Measurements from ENCODE around the gene ADGRL3. TPM values are rescaled to one million over a fixed set of nuclear protein-coding genes. Genes with fewer than 3 reads are reported as not detected.
A peak's percentile ranks its signal among the peaks of the same experiment; 100 is the strongest.
"Not testable (repeated sequence)": the region's sequence is repeated elsewhere in the genome, so short reads cannot be mapped to it uniquely, and the experiment has no call there.

The ADGRL3 gene
- total RNA-seq, 1 donor from 2014 or later = 0.33 TPM

DNA sequence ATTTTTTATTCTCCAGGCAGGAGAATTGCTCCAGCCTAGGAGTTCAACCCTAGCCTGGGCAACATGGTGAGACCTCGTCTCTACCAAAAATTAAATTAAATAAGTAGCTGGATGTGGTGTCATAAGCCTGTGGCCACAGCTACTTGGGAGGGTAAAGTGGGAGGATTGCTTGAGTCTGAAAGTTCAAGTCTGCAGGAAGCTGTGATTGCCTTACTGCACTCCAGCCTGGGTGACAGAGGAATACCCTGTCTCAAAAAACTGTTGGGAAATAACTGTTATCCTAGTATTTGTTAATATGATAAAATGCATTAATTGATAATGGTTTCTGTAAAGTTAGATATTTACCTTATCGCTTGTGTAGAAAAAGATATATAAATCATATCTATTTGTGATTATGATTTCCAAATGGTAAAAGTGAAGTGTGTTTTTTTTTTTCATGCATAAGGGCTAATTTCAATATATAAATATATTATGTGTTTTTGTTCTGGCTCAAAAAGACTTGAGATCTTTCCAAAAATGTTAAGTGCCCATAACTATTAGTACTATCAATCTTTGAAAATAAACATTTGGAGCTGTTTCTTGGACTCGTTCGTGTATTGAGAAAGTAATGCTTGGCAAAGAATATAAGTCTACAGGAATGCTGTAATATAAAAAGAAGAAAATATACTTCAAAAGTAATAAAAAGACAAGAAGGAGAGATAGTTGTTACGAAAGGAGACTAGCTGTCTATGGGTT is 396.6 kb downstream of the ADGRL3 start:
- no peak for DNase-seq (ENCODE audit: low spot score)
- ATAC-seq = no peak

GRCh38 chr4:61603086-61603485 is 403.0 kb downstream of the ADGRL3 start:
- no peak for DNase-seq (ENCODE audit: low spot score)
- no peak for ATAC-seq

DNA sequence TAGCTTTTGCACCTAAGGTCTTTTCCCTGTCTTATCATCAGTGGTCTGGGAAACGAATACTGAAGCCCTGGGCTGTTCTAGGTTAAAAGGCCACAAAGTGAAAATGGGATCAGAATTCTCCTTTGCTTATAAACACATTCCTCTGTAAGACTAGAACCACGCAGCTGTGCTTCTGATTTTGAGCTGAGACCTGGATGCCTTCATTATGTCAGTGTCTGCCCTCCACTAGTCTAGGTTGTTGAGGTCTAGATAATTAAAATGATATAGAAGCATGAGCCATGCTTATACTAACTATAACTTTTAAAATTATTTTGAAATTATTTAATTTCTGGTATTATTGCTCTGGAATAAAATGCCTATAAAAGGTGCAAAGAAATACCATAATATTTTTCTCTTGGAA is 403.9 kb downstream of the ADGRL3 start:
- DNase-seq (ENCODE audit: low spot score) = no peak
- no peak for ATAC-seq

DNA sequence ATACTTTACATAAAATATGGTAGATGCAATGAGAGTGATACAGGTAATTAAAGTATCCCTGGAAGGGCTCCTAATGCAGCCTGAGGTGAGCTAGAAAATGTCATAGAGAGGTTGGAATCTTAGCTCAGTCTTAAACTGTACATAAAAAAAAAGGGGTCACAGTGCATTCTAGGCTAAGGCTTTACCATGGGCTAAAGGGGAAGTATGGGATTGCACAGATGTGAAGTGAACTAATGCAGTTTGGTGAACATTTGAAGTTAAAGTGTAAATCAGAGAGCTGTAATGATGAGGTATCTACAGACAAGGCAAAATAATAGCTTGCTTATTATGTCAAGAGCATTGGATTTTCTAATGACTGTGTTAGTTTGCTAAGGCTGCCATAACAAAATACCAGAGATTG is 405.9 kb downstream of the ADGRL3 start:
- DNase-seq (ENCODE audit: low spot score) = no peak
- no peak for ATAC-seq

- ATAC-seq = no peak
- no peak for DNase-seq (ENCODE audit: low spot score)
Measured at GRCh38 chr4:61614231-61614630, 414.1 kb downstream of the ADGRL3 start.

- ATAC-seq (no peak), DNase-seq (ENCODE audit: low spot score) (no peak)
Measured at GRCh38 chr4:61619528-61619927, 419.4 kb downstream of the ADGRL3 start.

DNA sequence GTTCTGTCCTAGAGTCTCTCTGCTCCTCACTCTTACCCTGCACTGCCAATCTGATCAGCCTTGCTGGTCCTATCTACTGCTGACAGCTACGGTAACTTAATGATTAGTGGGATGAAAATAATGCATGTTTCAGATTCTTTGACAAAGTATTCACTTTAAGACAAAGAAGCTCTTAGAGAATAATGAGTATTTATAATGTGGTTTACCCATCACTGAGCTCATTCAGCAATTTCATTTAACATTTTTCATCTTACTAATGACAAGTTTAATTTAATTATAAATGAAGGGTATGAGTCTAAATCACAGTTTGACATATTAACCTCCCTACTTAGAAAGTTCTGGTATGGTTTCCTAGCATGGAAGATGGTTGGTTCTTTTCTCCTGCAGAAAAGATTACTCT is 428.2 kb downstream of the ADGRL3 start:
- ATAC-seq = no peak

DNA sequence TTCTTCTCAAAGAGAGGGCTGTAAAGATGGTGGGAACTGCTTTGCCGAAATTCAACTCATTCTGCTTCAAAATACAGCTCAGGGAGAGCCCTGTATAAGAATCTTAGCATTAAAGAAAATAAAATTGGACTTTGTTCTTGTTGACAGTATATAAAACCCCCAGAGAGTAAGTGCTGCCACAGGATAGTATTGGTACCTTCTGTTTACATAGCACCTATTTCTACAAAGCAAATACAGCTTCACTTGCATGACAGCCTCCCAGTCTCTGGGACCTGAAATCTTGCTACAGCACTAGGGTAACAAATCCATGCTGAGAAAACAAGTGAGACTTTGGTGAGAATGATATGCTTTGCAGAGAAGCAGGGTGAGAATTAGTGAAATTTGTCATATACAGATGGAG is 428.6 kb downstream of the ADGRL3 start:
- DNase-seq (ENCODE audit: low spot score) = no peak
- no peak for ATAC-seq

More for the DNA sequence above, 428.2 kb downstream of the ADGRL3 start:
- no peak for DNase-seq (ENCODE audit: low spot score)

DNA sequence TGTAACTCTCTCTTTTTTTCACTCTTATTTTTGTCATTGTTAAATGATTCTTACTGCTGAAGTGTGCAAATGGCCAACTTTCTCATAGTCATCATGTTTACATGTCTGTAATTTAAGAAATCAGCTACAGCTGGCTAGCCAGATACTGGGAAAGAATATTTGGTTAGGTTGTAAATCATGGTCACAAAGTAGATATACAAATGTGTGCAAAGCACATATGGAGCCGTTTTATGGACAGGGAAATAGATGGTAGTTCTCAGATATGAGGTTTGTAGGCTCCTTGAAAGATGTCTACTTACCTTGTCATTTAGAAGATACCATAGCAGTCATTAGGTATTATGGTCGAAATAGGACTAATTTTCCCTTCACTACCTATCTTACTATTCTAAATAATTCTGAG is 430.4 kb downstream of the ADGRL3 start:
- ATAC-seq = no peak

DNA sequence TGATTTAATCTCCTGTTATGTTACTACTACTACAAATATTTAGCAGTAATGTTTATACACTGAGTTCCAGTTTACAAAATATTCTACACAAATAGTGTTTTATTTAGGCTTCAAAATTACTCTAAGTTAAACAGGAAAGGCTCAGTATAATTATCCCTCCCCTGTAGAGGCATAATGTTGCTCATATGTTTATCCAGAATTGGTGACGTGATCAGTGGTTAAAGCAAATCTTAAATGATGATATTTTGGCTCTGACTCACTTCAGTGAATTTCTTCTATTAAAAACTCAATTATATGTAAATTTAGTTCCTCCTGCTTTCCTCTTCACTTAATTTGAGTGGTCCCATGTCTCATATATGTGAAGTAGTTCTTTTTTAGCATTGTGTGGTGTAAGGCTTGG is 438.5 kb downstream of the ADGRL3 start:
- DNase-seq (ENCODE audit: low spot score) (no peak), ATAC-seq (no peak)

More for the DNA sequence above, 430.4 kb downstream of the ADGRL3 start:
- no peak for DNase-seq (ENCODE audit: low spot score)

GRCh38 chr4:61646746-61647350 is 446.7 kb downstream of the ADGRL3 start:
- ATAC-seq; DNase-seq (ENCODE audit: low spot score): not testable (repeated sequence)

DNA sequence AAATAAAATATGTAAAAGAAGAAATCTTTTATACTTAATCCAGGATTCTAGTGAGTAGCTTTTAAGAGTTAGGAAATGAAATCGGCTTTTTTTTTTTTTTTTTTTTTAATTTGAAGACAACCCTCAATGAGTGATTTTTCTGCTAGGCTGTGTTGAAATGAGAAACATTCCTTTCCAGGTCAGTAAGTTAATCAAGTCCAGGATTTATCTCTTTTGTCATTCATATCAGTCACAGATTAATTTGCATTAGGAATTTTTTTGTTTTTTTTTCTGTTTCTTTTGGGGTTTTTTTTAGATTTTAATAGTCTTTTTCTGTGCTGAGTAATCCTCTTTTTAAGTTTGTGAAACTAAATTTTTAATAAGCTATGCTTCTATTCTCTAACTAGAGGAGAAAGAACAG is 448.1 kb downstream of the ADGRL3 start:
- ATAC-seq (no peak), DNase-seq (ENCODE audit: low spot score) (no peak)

DNA sequence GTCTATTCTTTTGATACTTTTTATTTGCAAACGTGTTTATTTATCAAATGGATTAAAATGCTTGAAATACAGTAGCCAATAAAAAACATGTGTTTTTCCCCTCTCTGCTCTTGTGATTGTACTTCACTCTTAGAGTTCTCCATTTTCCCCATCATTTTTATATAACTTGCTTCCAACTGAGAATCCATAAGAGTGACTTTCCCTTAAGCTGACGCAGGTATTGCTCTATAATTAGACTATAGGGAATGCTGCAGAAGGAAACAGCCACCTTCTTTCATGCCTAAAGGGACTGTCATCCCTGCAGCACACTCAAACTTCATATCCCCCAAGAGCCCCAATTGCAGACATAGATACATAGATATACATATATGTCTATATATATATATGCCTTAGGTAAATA is 456.9 kb downstream of the ADGRL3 start:
- no peak for DNase-seq (ENCODE audit: low spot score)
- no peak for ATAC-seq

GRCh38 chr4:61661960-61662359 is 461.8 kb downstream of the ADGRL3 start:
- DNase-seq (ENCODE audit: low spot score) = no peak
- no peak for ATAC-seq

DNA sequence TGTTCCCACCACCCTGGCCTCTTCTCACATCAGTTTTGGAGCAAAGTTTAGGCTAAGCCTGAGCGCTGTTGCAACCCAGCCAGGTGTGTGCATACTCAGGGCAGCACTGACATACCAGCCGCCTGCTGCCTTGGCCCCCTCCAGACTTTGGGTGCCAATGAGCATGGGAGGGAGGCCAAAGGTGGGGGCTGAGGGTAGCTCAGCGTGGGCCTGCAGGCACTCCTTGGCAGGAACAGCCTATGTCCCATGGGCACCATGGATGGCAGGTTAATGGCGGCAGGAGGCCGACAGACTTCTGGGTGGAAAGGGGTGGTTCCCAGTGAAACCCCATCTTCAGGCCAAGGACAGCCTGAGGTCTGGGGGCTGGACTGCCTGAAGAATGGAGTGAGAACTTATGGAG is 462.2 kb downstream of the ADGRL3 start:
- DNase-seq (ENCODE audit: low spot score) (no peak), ATAC-seq (no peak)

DNA sequence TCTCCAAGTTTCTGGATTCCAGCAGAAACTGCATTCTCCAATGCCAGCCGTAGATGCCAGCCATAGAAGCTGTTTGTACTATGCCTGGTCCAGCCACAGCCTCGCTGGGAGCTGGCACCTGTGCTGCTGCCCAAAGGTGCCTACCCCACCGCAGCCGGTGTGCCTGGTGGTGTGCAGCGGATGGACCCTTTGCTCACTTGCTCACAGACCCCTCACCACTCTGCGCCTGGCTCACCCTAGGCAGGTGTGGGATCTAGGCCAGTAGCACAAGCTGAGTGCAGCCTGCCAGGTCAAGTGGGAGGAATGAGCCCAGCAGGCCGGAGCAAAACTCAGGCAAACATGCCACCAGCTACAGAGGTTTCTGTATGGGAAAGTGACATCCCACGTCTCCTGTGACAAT is 463.2 kb downstream of the ADGRL3 start:
- DNase-seq (ENCODE audit: low spot score) (no peak), ATAC-seq (no peak)

GRCh38 chr4:61665649-61666048 is 465.5 kb downstream of the ADGRL3 start:
- DNase-seq (ENCODE audit: low spot score) = no peak
- ATAC-seq = no peak

DNA sequence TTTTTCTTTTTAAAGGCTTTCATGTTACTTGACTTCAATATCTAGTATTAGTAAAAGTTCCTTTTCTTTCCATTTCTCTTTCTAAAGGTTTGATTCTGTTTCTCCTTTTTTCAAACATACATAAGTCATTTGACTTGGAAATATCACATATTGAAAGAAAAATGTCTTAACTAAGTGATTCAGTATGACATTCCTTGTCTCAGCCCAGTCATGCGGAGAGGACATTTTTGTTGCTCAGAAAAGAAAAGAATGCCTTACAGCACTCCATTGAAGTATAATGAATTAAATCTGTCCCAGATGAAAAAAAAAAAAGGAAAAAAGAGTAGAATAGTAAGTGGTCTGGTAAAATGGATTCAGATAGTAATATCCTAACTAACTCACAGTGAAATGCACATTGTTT is 466.1 kb downstream of the ADGRL3 start:
- ATAC-seq (no peak), DNase-seq (ENCODE audit: low spot score) (no peak)

DNA sequence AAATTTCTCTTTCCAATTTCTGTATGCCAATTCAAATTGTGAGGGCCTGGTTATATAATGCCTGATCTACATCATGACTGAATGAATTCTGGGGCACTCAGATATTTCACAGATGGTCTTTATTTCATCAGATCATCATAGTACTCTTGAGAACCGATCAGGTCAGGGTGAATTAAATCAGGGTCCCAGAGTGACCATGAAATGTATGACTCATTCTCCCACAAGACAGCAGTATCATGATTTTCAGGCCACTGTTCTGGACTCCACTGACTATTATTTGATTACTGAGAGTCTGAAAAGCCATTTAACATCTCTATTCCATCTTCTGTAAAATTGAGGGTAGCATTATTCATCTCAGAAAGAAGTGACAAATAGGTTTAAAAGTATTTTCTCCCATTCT is 471.5 kb downstream of the ADGRL3 start:
- no peak for ATAC-seq
- no peak for DNase-seq (ENCODE audit: low spot score)

GRCh38 chr4:61675464-61675863 is 475.3 kb downstream of the ADGRL3 start:
- DNase-seq (ENCODE audit: low spot score) (no peak), ATAC-seq (no peak)

- DNase-seq (ENCODE audit: low spot score) = no peak
- ATAC-seq = no peak
Measured at GRCh38 chr4:61678297-61678696, 478.2 kb downstream of the ADGRL3 start.

- ATAC-seq (peak; percentile 81), DNase-seq (ENCODE audit: low spot score) (no peak)
Measured at GRCh38 chr4:61693520-61693919, 493.4 kb downstream of the ADGRL3 start.

- ATAC-seq = no peak
- no peak for DNase-seq (ENCODE audit: low spot score)
Measured at GRCh38 chr4:61714387-61714911, 514.3 kb downstream of the ADGRL3 start.
